MM.1S (cell line): ENCODE results near the gene ZBTB7B.
A peak's percentile ranks its signal among the peaks of the same experiment; 100 is the strongest.

Source experiments
- DNase-seq: peaks from one replicate; pipeline ENCODE4 v3.0.0-alpha.2; 2015
- H2AFZ ChIP-seq: fragments of 300-600 bp; sonication (generic); 2 replicates; pipeline ENCODE4 v1.6.0; 2016; ENCODE audit warnings: antibody characterized with exemption, low read length
- H3F3A ChIP-seq: fragments of 300-600 bp; sonication (generic); 2 replicates; pipeline ENCODE4 v1.6.1; 2016; ENCODE audit warnings: mild to moderate bottlenecking, antibody characterized with exemption, low read length, moderate library complexity, mixed read lengths; ENCODE audit not compliant: insufficient read depth
- H3K27ac ChIP-seq: fragments of 300-600 bp; sonication (generic); 2 replicates; pipeline ENCODE4 v1.5.1; 2016; ENCODE audit warnings: mild to moderate bottlenecking, low read length
- H3K27me3 ChIP-seq: fragments of 300-600 bp; sonication (generic); replicated peaks from 2 replicates; pipeline ENCODE4 v1.6.0; 2016; ENCODE audit warnings: low read length; ENCODE audit not compliant: insufficient read depth
- H3K36me3 ChIP-seq: fragments of 300-600 bp; sonication (generic); replicated peaks from 2 replicates; pipeline ENCODE4 v1.6.1; 2016; ENCODE audit warnings: mild to moderate bottlenecking, low read length, mixed read lengths; ENCODE audit not compliant: insufficient read depth
- H3K4me1 ChIP-seq: fragments of 300-600 bp; sonication (generic); 2 replicates; pipeline ENCODE4 v1.6.1; 2016; ENCODE audit warnings: low read length, mixed read lengths
- H3K4me2 ChIP-seq: fragments of 300-600 bp; sonication (generic); 2 replicates; pipeline ENCODE4 v1.6.0; 2016; ENCODE audit warnings: low read depth, low read length
- H3K4me3 ChIP-seq: fragments of 300-600 bp; sonication (generic); 2 replicates; pipeline ENCODE4 v1.5.1; 2016; ENCODE audit warnings: low read length, mixed read lengths
- H3K79me2 ChIP-seq: fragments of 300-600 bp; sonication (generic); 2 replicates; pipeline ENCODE4 v1.6.1; 2016; ENCODE audit warnings: mixed run types, low read length, mixed read lengths
- H3K9ac ChIP-seq: fragments of 300-600 bp; sonication (generic); 2 replicates; pipeline ENCODE4 v1.6.1; 2016; ENCODE audit warnings: low read length, mixed read lengths
- H3K9me2 ChIP-seq: fragments of 300-600 bp; sonication (generic); replicated peaks from 2 replicates; pipeline ENCODE4 v1.6.1; 2016; ENCODE audit warnings: mild to moderate bottlenecking, low read length, mixed read lengths; ENCODE audit not compliant: insufficient read depth
- H3K9me3 ChIP-seq: fragments of 300-600 bp; sonication (generic); replicated peaks from 2 replicates; pipeline ENCODE4 v1.6.1; 2016; ENCODE audit warnings: mild to moderate bottlenecking, low read length, mixed read lengths; ENCODE audit not compliant: insufficient read depth
- H4K20me1 ChIP-seq: fragments of 300-600 bp; sonication (generic); 2 replicates; pipeline ENCODE4 v1.6.1; 2016; ENCODE audit warnings: mild to moderate bottlenecking, low read length, moderate library complexity, mixed read lengths; ENCODE audit not compliant: insufficient read depth
- EZH2 ChIP-seq: fragments of 300-600 bp; sonication (generic); optimal IDR thresholded peaks from 2 replicates; pipeline ENCODE3; 2017; ENCODE audit warnings: low read depth, mild to moderate bottlenecking, antibody characterized with exemption, low read length, mixed read lengths
- EZH2phosphoT487 ChIP-seq: fragments of 300-600 bp; sonication (generic); IDR thresholded peaks from 2 replicates; pipeline ENCODE4 v1.6.1; 2018; ENCODE audit warnings: antibody characterized with exemption, low read length
- TF ChIP-seq, protein P1 (sequence below): fragments of 300-600 bp; sonication (generic); IDR thresholded peaks from 2 replicates; pipeline ENCODE4 v1.5.1; 2016; ENCODE audit warnings: antibody characterized with exemption, low read length, mixed read lengths

The ZBTB7B gene

DNA sequence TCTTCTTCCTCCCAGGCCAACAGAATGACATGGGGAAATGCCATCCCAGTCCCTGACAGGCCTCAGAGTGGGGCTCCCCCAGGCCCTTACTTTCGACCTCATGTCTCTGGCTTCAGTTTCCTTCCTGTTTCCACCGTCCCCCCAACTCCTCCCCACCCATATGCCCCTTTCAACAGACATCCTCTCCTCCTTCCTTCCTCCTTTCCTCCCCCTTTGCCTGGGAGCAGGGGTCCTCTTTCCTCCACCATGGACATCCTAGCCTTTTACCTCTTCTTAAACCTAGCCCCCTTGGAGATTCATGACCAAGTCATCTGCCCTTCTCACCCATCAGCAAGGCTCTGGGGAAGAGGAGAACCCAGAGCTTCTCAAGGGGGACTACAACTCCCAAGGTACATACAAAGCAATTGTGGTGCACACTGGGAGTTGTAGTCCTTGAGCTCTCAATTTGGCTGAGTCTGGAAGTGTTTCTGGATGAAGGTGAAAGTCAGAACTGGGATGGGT is 4.0 kb downstream of the ZBTB7B start:
- Histone ChIP-seq H3K79me2 (peaks cover 88% of the 10 kb centered on the region), H4K20me1 (no peaks in the 10 kb centered on the region), H3K4me1 (peaks cover 24% of the 10 kb centered on the region), H3K4me3 (no peak overlapping the region), H3K36me3 (no peaks in the 10 kb centered on the region), H2AFZ (no peak overlapping the region), H3K9me3 (no peaks in the 10 kb centered on the region), H3K4me2 (no peak overlapping the region), H3K27ac (peak overlapping the region; percentile 48; the same call in 1 of the 2 replicates), H3K27me3 (no peaks in the 10 kb centered on the region), H3K9ac (no peak overlapping the region), H3K9me2 (no peaks in the 10 kb centered on the region), H3F3A (peaks cover 27% of the 10 kb centered on the region)
- no peak for DNase-seq
- TF ChIP-seq EZH2 (no peak), EZH2phosphoT487 (no peak)
- TF ChIP-seq, protein P1, sequence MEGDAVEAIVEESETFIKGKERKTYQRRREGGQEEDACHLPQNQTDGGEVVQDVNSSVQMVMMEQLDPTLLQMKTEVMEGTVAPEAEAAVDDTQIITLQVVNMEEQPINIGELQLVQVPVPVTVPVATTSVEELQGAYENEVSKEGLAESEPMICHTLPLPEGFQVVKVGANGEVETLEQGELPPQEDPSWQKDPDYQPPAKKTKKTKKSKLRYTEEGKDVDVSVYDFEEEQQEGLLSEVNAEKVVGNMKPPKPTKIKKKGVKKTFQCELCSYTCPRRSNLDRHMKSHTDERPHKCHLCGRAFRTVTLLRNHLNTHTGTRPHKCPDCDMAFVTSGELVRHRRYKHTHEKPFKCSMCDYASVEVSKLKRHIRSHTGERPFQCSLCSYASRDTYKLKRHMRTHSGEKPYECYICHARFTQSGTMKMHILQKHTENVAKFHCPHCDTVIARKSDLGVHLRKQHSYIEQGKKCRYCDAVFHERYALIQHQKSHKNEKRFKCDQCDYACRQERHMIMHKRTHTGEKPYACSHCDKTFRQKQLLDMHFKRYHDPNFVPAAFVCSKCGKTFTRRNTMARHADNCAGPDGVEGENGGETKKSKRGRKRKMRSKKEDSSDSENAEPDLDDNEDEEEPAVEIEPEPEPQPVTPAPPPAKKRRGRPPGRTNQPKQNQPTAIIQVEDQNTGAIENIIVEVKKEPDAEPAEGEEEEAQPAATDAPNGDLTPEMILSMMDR = no peak

DNA sequence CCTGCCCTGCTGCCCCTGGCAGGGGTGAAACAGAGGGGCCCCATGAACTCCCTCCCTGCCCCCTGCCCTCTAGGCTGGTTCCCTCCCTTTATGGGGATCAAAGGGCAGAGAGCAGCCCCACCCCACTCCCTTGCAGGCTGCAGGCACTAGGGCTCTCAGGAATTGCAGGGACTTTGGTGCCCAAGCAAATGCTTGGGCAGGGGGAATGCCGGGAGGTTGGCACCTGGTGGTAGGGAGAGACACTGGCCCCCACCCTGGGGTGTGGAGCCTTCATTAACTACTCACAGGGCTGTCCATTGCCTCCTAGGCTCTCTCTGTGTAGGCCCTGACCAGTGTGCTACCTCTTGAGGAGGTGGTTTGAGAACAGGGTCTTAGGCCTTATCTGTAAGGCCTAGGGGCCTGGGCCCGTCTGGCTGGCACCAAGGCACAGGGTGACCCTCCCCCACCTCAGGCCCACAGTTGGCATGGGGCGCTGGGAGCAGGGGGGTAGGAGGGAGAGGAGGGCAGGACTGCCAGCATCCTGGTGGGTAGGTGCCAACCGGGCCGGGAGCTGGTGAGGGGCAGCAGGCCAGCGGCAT is 4.7 kb downstream of the ZBTB7B start:
- DNase-seq = no peak
- Histone ChIP-seq H3K9ac (no peak overlapping the region), H3F3A (peaks cover 26% of the 10 kb centered on the region), H3K27me3 (no peaks in the 10 kb centered on the region), H3K79me2 (peaks cover 91% of the 10 kb centered on the region), H3K36me3 (no peaks in the 10 kb centered on the region), H3K4me3 (no peak overlapping the region), H2AFZ (no peak overlapping the region), H3K9me3 (no peaks in the 10 kb centered on the region), H3K4me2 (no peak overlapping the region), H3K27ac (no peak overlapping the region), H3K4me1 (peaks cover 24% of the 10 kb centered on the region), H3K9me2 (no peaks in the 10 kb centered on the region), H4K20me1 (no peaks in the 10 kb centered on the region)
- TF ChIP-seq EZH2phosphoT487 = no peak
- TF ChIP-seq, protein P1 = no peak
- TF ChIP-seq EZH2 = no peak

GRCh38 chr1:155008015-155008941 is 5.7 kb downstream of the ZBTB7B start:
- Histone ChIP-seq H3K27ac (no peak overlapping the region), H3K79me2 (peaks cover 90% of the 10 kb centered on the region)

More at GRCh38 chr1:155008015-155008941, 5.7 kb downstream of the ZBTB7B start:
- H3K9me3 ChIP-seq = no peaks in the 10 kb centered on the region
- peaks cover 21% of the 10 kb centered on the region for H3F3A ChIP-seq
- H3K4me3 ChIP-seq = no peak overlapping the region
- TF ChIP-seq, protein P1 = no peak
- TF ChIP-seq EZH2 (no peak), EZH2phosphoT487 (no peak)
- H3K36me3 ChIP-seq = no peaks in the 10 kb centered on the region
- no peaks in the 10 kb centered on the region for H4K20me1 ChIP-seq
- peaks cover 24% of the 10 kb centered on the region for H3K4me1 ChIP-seq
- H3K9me2 ChIP-seq = no peaks in the 10 kb centered on the region
- no peak for DNase-seq
- H3K9ac ChIP-seq = no peak overlapping the region
- no peak overlapping the region for H3K4me2 ChIP-seq
- no peaks in the 10 kb centered on the region for H3K27me3 ChIP-seq
- H2AFZ ChIP-seq = no peak overlapping the region
